ENCODE results near the gene AZGP1. TPM values are rescaled to one million over a fixed set of nuclear protein-coding genes. Genes with fewer than 3 reads are reported as not detected.

Gene AZGP1
- total RNA-seq, 1 donor from 2014 or later, result 0.44 TPM

DNA sequence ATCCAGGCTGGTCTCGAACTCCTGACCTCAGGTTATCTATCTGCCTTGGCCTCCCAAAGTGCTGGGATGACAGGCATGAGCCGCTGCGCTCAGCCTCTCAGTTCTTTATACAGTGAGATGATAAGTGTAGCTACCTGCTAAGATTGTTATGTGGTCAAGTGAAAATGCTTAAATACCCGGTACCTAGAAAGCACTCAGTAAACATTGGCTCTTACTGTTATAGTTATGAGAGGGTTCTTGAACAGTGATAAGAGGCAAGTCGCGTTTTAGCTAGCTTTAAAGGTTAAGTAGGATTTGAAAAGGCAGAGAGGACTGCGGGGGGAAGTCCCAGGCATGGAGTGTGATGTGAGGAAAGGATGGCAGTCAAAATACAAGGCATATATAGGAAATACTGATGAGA is 44.1 kb upstream of the AZGP1 start:
- H3K36me3 Mint-ChIP-seq (ENCODE audit: unreplicated experiment), result peaks cover 4% of the 10 kb centered on the region

DNA sequence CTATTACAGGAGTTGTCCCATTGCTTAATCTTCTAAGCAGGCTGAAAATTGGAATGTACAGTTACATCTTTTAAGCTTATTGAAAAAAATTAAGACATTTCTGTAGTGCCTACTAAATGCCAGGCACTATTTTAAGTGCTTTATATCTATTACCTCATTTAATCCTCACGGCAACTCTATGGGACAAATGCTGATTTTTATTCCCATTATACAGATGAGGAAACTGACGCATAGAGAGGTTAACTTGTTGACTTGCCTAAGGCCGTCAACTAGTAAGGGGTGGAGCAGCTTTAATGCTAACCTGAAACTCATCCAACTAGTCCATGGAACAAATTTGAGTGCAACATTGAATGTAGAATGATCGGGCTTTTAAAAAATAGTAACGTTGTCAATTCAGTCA is 42.0 kb upstream of the AZGP1 start:
- Mint-ChIP-seq H3K9me3 (ENCODE audit: unreplicated experiment) (peaks cover 1% of the 10 kb centered on the region), H3K27me3 (ENCODE audit: unreplicated experiment) (no peaks in the 10 kb centered on the region), H3K27ac (ENCODE audit: unreplicated experiment) (peak overlapping the region; percentile 25), H3K4me3 (ENCODE audit: unreplicated experiment) (peak overlapping the region; percentile 75), H3K36me3 (ENCODE audit: unreplicated experiment) (no peaks in the 10 kb centered on the region), H3K4me1 (ENCODE audit: low read depth, unreplicated experiment) (peaks cover 10% of the 10 kb centered on the region)
- TF ChIP-seq, protein P1, sequence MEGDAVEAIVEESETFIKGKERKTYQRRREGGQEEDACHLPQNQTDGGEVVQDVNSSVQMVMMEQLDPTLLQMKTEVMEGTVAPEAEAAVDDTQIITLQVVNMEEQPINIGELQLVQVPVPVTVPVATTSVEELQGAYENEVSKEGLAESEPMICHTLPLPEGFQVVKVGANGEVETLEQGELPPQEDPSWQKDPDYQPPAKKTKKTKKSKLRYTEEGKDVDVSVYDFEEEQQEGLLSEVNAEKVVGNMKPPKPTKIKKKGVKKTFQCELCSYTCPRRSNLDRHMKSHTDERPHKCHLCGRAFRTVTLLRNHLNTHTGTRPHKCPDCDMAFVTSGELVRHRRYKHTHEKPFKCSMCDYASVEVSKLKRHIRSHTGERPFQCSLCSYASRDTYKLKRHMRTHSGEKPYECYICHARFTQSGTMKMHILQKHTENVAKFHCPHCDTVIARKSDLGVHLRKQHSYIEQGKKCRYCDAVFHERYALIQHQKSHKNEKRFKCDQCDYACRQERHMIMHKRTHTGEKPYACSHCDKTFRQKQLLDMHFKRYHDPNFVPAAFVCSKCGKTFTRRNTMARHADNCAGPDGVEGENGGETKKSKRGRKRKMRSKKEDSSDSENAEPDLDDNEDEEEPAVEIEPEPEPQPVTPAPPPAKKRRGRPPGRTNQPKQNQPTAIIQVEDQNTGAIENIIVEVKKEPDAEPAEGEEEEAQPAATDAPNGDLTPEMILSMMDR (IDR thresholded peaks at IDR 0.05; ENCODE audit: partially characterized antibody, unreplicated experiment), result no peak
- no peak for DNase-seq

More for the DNA sequence above, 44.1 kb upstream of the AZGP1 start:
- Mint-ChIP-seq H3K9me3 (ENCODE audit: unreplicated experiment) (peaks cover 1% of the 10 kb centered on the region), H3K27me3 (ENCODE audit: unreplicated experiment) (no peaks in the 10 kb centered on the region), H3K4me3 (ENCODE audit: unreplicated experiment) (no peak overlapping the region), H3K4me1 (ENCODE audit: low read depth, unreplicated experiment) (peaks cover 10% of the 10 kb centered on the region), H3K27ac (ENCODE audit: unreplicated experiment) (peak overlapping the region; percentile 34)
- TF ChIP-seq, protein P1 (IDR thresholded peaks at IDR 0.05; ENCODE audit: partially characterized antibody, unreplicated experiment), result no peak
- DNase-seq, result no peak

DNA sequence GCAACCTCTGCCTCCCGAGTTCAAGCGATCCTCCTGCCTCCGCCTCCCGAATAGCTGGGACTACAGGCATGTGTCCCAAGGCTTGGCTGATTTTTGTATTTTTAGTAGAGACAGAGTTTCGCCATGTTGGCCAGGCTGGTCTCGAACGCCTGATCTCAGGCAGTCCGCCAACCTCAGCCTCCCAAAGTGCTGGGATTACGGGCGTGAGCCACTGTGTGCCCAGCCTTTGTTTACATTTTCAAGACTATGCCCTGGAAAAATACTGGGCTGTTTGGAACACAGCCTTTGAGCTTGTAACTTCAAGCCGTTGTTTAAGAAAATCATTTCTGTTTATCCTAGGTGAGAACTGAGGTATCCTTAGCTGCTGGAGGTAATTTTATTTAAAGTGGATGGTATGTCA is 41.5 kb upstream of the AZGP1 start:
- Mint-ChIP-seq H3K27ac (ENCODE audit: unreplicated experiment) (no peak overlapping the region), H3K4me1 (ENCODE audit: low read depth, unreplicated experiment) (peaks cover 10% of the 10 kb centered on the region), H3K27me3 (ENCODE audit: unreplicated experiment) (no peaks in the 10 kb centered on the region), H3K4me3 (ENCODE audit: unreplicated experiment) (peak overlapping the region; percentile 75), H3K9me3 (ENCODE audit: unreplicated experiment) (peaks cover 1% of the 10 kb centered on the region), H3K36me3 (ENCODE audit: unreplicated experiment) (no peaks in the 10 kb centered on the region)
- DNase-seq, result no peak
- TF ChIP-seq, protein P1 (IDR thresholded peaks at IDR 0.05; ENCODE audit: partially characterized antibody, unreplicated experiment), result no peak

DNA sequence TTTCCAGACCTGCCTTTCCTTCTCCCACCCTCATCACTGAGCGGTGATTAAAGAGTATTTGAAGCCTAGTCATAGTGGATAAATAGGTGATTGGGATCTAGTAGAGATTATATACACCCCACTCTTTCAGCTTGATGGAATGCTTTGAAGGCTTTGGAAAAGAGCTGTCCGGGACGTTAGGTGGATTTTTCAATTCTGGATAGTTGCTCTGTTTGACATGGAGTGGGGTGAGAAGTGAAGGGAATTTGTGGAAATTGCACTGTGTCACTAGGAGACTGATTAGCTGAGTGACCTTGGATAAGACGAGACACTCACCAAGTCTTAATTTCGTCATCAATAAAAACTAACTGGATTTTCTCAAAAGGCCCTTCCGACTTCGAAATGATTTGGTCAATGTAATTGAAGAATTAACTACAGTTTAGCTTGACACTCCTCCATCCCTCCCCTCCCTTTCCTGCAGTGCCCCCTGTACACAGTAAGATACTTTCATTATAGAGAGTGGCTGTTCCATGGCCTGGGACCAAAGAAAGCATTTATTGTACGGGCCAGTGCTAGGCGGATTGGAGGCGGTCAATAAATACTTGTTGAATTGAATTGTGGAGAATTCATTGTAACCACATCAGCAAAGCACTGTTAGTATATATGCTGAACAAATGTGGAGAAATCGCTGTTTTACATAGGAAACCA is 40.5 kb upstream of the AZGP1 start:
- Mint-ChIP-seq H3K36me3 (ENCODE audit: unreplicated experiment) (no peaks in the 10 kb centered on the region), H3K27ac (ENCODE audit: unreplicated experiment) (peak overlapping the region; percentile 94), H3K9me3 (ENCODE audit: unreplicated experiment) (peaks cover 1% of the 10 kb centered on the region), H3K27me3 (ENCODE audit: unreplicated experiment) (no peaks in the 10 kb centered on the region), H3K4me1 (ENCODE audit: low read depth, unreplicated experiment) (peaks cover 10% of the 10 kb centered on the region), H3K4me3 (ENCODE audit: unreplicated experiment) (peak overlapping the region; percentile 94)
- no peak for DNase-seq
- TF ChIP-seq, protein P1 (IDR thresholded peaks at IDR 0.05; ENCODE audit: partially characterized antibody, unreplicated experiment), result no peak
